HG03135 (cell line): ENCODE results near the gene LRRC14B.
"Not testable (repeated sequence)": the region's sequence is repeated elsewhere in the genome, so short reads cannot be mapped to it uniquely, and the experiment has no call there.

Experiments used
- ATAC-seq: cut with Tn5 transposase; IDR thresholded peaks from one replicate; pipeline ENCODE4 v1.9.1; 2021; ENCODE audit warnings: mild to moderate bottlenecking, moderate library complexity; ENCODE audit not compliant: unreplicated experiment

Gene LRRC14B

GRCh38 chr5:159448-160172, 31.7 kb upstream of the LRRC14B start:
- no peak for ATAC-seq

- no peak for ATAC-seq
These were observed 31.2 kb upstream of the LRRC14B start for GRCh38 chr5:160173-160510.

- ATAC-seq = no peak
These were observed 30.1 kb upstream of the LRRC14B start for GRCh38 chr5:160921-161802.

- ATAC-seq = no peak
These were observed 29.5 kb upstream of the LRRC14B start for GRCh38 chr5:161803-162110.

GRCh38 chr5:162190-162564, 29.1 kb upstream of the LRRC14B start:
- ATAC-seq = no peak

- ATAC-seq = no peak
These were observed 28.5 kb upstream of the LRRC14B start for GRCh38 chr5:162565-163337.

GRCh38 chr5:163338-163620, 28.0 kb upstream of the LRRC14B start:
- ATAC-seq = no peak

GRCh38 chr5:163841-164240, 27.5 kb upstream of the LRRC14B start:
- ATAC-seq = no peak

GRCh38 chr5:164244-164643, 27.1 kb upstream of the LRRC14B start:
- no peak for ATAC-seq

- ATAC-seq = not testable (repeated sequence)
These were observed 26.5 kb upstream of the LRRC14B start for GRCh38 chr5:164783-165182.

GRCh38 chr5:166441-167372, 24.6 kb upstream of the LRRC14B start:
- ATAC-seq = no peak

- ATAC-seq = no peak
These were observed 23.8 kb upstream of the LRRC14B start for GRCh38 chr5:167511-167910.

- ATAC-seq = no peak
These were observed 23.2 kb upstream of the LRRC14B start for GRCh38 chr5:167982-168660.

- ATAC-seq = no peak
These were observed 22.1 kb upstream of the LRRC14B start for GRCh38 chr5:169071-169727.

- ATAC-seq = no peak
These were observed 21.6 kb upstream of the LRRC14B start for GRCh38 chr5:169728-170094.

- ATAC-seq = no peak
These were observed 20.1 kb upstream of the LRRC14B start for GRCh38 chr5:170971-171800.

GRCh38 chr5:171801-172331, 19.4 kb upstream of the LRRC14B start:
- no peak for ATAC-seq

GRCh38 chr5:172421-172820, 18.9 kb upstream of the LRRC14B start:
- ATAC-seq = no peak

GRCh38 chr5:172841-173251, 18.4 kb upstream of the LRRC14B start:
- no peak for ATAC-seq
